NT2/D1 (cell line): ENCODE data around the gene TTC17.

Experiments
- SUZ12 ChIP-seq: IDR thresholded peaks from 2 replicates; pipeline ENCODE4 v1.6.1; 2011; ENCODE audit not compliant: insufficient read length, insufficient read depth; ENCODE audit errors: extremely low read depth
- ZNF274 ChIP-seq: IDR thresholded peaks from 2 replicates; pipeline ENCODE4 v1.6.1; 2011; ENCODE audit warnings: mild to moderate bottlenecking, low read depth, low read length

GRCh38 chr11:43493431-43493830, 134.7 kb downstream of the TTC17 start:
- TF ChIP-seq SUZ12 (no peak), ZNF274 (no peak)
